GM21825 (cell line): Measurements from ENCODE around the gene CCDC88B.
A peak's percentile ranks its signal among the peaks of the same experiment; 100 is the strongest.
"Not testable (repeated sequence)": the region's sequence is repeated elsewhere in the genome, so short reads cannot be mapped to it uniquely, and the experiment has no call there.

Experiments
- ATAC-seq: cut with Tn5 transposase; IDR thresholded peaks from one replicate; pipeline ENCODE4 v1.9.1; 2021; ENCODE audit warnings: mild to moderate bottlenecking, moderate library complexity; ENCODE audit not compliant: unreplicated experiment

CCDC88B gene

GRCh38 chr11:64304032-64304315 is 36.0 kb upstream of the CCDC88B start:
- no peak for ATAC-seq

DNA sequence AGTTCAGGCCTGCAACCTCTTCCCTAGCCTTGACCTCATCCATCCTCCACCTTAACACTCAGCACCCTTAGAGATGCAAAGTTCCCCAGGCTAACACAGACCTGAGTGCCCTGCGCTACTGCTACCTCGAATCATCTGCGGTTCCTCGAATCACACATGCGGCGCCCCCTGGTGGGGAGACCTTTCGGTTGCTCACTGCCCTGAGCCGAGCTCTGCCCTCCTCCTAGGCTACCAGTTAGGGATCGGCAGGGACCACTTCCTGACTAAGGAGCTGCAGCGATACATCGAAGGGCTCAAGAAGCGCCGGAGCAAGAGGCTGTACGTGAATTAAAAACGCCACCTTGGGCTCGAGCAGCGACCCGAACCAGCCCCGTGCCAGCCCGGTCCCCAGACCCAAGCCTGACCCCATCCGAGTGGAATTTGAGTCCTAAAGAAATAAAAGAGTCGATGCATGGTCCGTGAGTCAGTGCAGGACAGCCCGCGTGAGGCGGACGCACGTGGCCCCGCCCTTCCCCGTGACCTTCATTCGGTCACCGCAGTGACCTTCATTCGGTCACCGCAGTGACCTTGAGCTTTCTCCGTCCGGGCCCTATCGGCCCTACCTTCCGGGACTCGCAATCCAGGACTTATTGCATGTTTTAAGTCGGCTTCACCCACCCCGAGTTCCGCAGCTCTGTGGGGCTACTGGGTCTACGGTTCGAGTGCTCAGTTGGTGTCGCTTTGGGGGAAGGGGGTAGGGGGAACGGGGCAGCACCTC is 35.5 kb upstream of the CCDC88B start:
- ATAC-seq: peak; percentile 28

- ATAC-seq: peak; percentile 68
Observed at GRCh38 chr11:64305075-64305690, 34.8 kb upstream of the CCDC88B start, which contains the start of gene ESRRA. Gene ESRRA, plus strand, starts transcription at chr11:64305524. Its CDS starts 1,656 bp downstream, at chr11:64307180.

DNA sequence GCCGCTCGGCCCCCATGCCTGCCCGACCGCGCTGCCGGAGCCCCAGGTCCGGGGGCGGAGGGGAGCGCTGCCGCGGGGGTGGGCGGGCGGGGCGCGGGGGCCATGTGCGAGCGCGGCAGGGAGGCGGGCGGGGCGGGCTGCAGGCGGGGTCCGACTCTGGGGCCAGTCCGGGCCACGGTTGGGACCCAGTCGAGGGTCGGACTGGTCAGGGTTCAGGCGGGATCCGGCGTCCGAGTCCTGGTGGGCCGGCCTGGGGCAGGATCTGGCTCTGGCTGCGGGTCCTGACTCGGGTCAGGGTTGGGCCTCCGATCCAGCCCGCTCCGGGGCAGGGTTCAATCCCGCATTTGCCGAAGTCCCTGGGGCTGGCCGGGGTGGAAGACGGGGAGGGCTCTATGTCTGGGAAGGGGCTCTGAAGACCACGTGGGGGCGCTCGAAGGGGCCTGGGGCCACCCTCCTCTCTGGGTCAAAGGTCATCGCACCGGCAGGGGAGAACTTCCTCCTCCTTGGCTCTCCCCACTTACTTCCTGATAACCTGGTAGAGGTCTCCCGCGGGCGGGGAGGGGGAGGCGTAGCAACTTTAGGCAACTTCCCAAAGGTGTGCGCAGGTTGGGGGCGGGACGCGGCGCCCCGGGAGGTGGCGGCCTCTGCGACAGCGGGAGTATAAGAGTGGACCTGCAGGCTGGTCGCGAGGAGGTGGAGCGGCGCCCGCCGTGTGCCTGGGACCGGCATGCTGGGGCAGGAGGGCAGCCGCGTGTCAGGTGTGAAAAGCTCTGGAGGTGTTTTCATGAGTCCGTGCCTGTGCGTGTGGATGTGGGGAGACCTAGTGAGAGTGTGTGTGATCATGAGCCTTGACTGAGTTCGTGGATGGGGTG is 34.1 kb upstream of the CCDC88B start:
- peak; percentile 31 for ATAC-seq

DNA sequence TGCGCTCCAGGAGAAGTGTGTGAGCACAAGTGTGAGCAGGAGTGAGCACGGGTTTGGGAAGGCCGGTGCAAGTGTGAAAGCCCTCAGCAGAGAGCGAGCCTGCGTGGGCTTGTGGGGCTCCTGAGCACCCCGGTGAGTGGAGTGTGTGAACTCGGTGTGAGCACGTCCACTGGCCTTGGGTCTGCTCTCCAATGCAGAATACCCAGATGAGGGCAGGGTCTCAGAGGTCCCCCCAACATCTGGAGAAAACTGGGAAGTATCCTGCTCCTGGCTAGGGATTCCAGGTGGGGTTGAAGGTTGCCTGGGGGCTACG is 33.5 kb upstream of the CCDC88B start:
- no peak for ATAC-seq

DNA sequence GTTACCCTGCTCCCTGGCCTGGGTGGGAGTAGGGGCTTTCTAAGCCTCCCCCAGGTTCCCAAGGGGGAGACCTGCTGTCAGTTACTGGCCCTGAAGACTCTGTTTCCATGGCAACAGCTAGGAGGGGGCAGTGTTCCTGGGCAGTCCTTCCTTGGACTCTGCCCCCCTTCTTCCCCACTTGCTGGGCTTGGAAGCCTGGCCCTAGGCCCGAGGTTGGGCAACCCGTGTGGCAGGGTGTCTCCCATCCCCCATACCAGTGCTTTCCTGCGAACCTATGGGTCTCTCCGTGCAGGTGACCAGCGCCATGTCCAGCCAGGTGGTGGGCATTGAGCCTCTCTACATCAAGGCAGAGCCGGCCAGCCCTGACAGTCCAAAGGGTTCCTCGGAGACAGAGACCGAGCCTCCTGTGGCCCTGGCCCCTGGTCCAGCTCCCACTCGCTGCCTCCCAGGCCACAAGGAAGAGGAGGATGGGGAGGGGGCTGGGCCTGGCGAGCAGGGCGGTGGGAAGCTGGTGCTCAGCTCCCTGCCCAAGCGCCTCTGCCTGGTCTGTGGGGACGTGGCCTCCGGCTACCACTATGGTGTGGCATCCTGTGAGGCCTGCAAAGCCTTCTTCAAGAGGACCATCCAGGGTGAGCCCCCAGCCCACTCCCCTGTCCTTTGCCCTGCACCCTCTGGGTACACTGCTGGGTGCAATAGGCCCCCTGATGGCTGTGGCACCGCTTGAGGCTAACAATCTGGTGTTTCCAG is 33.0 kb upstream of the CCDC88B start:
- no peak for ATAC-seq

DNA sequence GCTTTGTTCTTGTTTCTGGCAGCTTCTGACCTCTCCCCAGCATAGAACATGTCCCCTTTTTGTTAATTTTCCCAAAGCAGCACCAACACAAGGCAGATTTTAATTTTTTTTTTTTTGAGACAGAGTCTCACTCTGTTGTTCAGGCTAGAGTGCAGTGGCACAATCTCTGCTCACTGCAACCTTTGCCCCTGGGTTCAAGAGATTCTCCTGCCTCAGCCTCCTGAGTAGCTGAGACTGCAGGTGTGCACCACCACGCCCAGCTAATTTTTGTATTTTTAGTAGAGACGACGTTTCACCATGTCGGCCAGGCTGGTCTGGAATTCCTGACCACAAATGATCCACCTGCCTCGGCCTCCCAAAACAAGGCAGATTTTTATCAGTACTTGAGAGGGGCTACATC is 32.2 kb upstream of the CCDC88B start:
- not testable (repeated sequence) for ATAC-seq

DNA sequence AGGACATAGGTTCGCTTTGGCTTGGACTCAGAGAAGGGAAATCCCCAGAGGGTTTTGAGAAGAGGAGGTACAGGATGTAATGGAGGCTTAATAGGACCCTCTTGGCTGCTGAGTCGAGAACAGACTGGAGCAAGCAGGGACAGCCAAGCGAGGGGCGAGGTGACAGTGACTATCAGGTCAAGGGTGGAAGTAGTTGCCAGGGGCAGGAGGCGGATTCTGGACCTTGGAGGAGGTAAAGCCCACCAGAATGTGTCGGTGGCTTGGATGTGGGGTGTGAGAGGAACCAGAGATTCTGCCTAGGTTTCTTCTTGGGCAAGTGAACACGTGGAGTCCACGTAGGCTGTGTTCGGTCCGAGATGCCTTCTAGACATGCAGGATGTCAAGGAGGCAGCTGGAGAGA is 27.1 kb upstream of the CCDC88B start:
- no peak for ATAC-seq

DNA sequence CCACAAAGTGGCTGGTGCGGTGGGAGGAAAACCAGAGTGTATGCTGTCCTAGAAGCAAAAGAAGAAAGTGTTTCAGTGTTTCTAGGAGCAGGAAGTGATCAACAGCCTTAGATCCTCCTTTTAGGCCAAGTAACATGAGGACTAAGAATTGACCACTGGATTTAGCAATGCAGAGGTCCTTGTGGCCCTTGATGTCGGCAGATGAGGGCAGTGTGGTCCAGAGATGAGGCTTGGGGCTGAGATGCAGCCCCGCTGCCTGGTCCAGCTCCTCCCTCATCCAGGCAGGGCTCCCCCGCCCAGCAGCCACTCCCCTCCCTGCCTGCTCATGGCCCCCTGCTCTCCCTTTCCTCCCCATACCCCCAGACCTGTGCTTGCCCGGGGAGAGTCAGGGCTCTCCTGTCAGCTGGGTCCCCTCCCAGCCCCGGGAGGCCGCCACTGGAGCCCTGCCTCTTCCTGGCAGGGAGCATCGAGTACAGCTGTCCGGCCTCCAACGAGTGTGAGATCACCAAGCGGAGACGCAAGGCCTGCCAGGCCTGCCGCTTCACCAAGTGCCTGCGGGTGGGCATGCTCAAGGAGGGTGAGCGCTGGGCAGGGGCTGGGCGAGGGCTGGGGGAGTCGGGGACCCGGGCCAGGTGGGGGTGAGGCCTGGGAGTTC is 26.4 kb upstream of the CCDC88B start:
- no peak for ATAC-seq

GRCh38 chr11:64314146-64314804 is 25.7 kb upstream of the CCDC88B start:
- no peak for ATAC-seq

GRCh38 chr11:64314805-64315561 is 25.0 kb upstream of the CCDC88B start:
- ATAC-seq: no peak

GRCh38 chr11:64315667-64316526 is 24.1 kb upstream of the CCDC88B start:
- not testable (repeated sequence) for ATAC-seq

DNA sequence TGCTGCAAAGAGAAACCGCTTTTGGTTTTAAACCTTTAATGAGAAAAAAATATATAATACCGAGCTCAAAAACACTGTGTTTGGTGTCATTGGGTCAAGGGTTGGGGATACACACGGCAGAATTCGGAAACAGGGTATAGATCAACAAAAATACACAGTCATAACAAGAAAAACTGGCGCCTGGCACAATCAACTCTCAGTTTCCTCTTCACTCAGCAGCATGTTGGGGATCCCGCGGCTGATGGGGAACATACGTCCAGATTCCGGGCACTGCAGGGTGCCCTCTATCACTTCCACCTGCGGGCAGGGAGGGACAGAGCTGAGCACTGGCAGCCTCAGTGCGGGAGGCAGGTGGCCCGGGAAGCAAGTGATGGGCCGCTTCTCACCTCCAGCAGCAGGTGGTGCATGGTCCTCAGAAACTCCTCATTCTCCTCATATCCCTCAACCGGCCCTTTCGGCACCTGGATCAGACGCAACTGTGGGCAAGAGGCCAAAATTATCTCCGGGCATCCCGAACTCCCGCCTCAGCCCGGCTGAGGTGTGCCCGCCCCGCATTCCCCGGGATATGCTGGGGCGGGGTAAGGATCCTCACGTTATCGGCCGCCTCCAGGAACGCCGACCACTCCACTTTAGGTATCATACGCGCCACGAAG is 23.2 kb upstream of the CCDC88B start:
- ATAC-seq: peak; percentile 2

- ATAC-seq: peak; percentile 55
Observed at GRCh38 chr11:64317325-64317960, 22.6 kb upstream of the CCDC88B start, which contains the start of gene TRMT112. Gene TRMT112, minus strand, starts transcription at chr11:64317559. Its CDS starts 33 bp downstream, at chr11:64317526.

DNA sequence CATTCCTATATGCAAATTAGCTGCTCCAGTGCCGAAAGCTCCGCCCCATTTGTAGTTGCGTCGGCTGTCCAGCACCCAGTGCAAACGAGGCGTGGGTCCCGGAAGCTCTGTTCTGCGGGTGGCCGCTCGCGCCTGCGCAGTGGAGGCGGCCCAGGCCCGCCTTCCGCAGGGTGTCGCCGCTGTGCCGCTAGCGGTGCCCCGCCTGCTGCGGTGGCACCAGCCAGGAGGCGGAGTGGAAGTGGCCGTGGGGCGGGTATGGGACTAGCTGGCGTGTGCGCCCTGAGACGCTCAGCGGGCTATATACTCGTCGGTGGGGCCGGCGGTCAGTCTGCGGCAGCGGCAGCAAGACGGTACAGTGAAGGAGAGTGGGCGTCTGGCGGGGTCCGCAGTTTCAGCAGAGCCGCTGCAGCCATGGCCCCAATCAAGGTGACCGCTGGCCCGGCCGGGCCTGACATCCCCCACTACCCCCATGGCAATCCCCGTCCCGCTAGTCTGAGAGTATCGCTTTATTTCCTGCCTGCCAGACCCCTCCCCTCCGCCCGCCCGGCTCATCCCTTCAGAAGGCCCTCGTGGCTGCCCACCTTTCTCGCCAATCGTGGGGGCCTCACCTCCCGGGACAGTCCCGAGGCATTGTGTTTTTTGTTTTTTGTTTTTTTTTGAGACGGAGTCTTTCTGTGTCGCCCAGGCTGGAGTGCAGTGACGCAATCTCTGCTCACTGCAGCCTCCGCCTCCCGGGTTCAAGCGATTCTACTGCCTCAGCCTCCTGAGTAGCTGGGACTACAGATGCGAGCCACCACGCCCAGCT is 21.8 kb upstream of the CCDC88B start, which contains the start of gene PRDX5:
TSS of gene PRDX5 (plus strand) at position 161 of the 805 bp plus-strand sequence. CDS start at position 256, 95 bp downstream.
- peak; percentile 56 for ATAC-seq
